K562 (cell line): ENCODE data around the gene NDUFA6. TPM values are rescaled to one million over a fixed set of nuclear protein-coding genes. Genes with fewer than 3 reads are reported as not detected.

Source experiments
- ADNP ChIP-seq: fragments of 200-800 bp; sonication (Bioruptor generic); IDR thresholded peaks from 2 replicates; pipeline ENCODE4 v1.6.1; 2016; ENCODE audit warnings: missing genetic modification characterization, missing compliant biosample characterization
- ARHGAP35 ChIP-seq: fragments of 450-650 bp; IDR thresholded peaks from 2 replicates; pipeline ENCODE4 v1.6.1; 2018; ENCODE audit not compliant: partially characterized antibody
- BHLHE40 ChIP-seq: IDR thresholded peaks from 2 replicates; pipeline ENCODE4 v1.6.1; 2011; ENCODE audit warnings: low read length, improper control_type of control experiment
- BRF1 ChIP-seq: IDR thresholded peaks from 3 replicates; pipeline ENCODE4 v1.6.1; 2011; ENCODE audit warnings: borderline replicate concordance, mild to moderate bottlenecking; ENCODE audit not compliant: insufficient read length; ENCODE audit errors: extremely low read depth
- CHD1 ChIP-seq: fragments of 200-600 bp; sonication (generic); IDR thresholded peaks from one replicate; pipeline ENCODE4 v1.6.1; 2012; ENCODE audit warnings: mild to moderate bottlenecking, moderate library complexity, low read length, inconsistent platforms
- FOXJ3 ChIP-seq: sonication (generic); formaldehyde crosslinking; IDR thresholded peaks from 2 replicates; pipeline ENCODE4 v1.4.0; 2020; ENCODE audit warnings: mild to moderate bottlenecking, missing genetic modification reagents
- GTF2A2 ChIP-seq: IDR thresholded peaks from 2 replicates; pipeline ENCODE4 v1.6.1; 2016; ENCODE audit warnings: mild to moderate bottlenecking, missing genetic modification characterization, missing compliant biosample characterization
- HDAC6 ChIP-seq: IDR thresholded peaks from 2 replicates; pipeline ENCODE4 v1.6.1; 2012; ENCODE audit warnings: low read depth, mild to moderate bottlenecking, control low read depth, inconsistent platforms, low read length, moderate library complexity
- MCM5 ChIP-seq: fragments of 450-650 bp; IDR thresholded peaks from 2 replicates; pipeline ENCODE4 v1.6.1; 2016; ENCODE audit warnings: low read depth
- MEIS2 ChIP-seq: fragments of 450-650 bp; IDR thresholded peaks from 2 replicates; pipeline ENCODE4 v1.6.1; 2014; ENCODE audit warnings: mild to moderate bottlenecking; ENCODE audit not compliant: partially characterized antibody
- MTA1 ChIP-seq: fragments of 450-650 bp; IDR thresholded peaks from 2 replicates; pipeline ENCODE4 v1.6.1; 2017; ENCODE audit warnings: borderline replicate concordance
- MTF1 ChIP-seq: fragments of 250-450 bp; sonication (Bioruptor Pico); IDR thresholded peaks from 2 replicates; pipeline ENCODE4 v1.9.0; 2021; ENCODE audit warnings: moderate library complexity, mild to moderate bottlenecking, inconsistent platforms, borderline replicate concordance
- NEUROD1 ChIP-seq: fragments of 150-350 bp; IDR thresholded peaks from 2 replicates; pipeline ENCODE4 v1.6.1; 2014; ENCODE audit warnings: borderline replicate concordance, low read length, low read depth; ENCODE audit not compliant: partially characterized antibody
- PURB ChIP-seq: sonication (generic); formaldehyde crosslinking; IDR thresholded peaks from 2 replicates; pipeline ENCODE4 v1.9.0; 2021; ENCODE audit warnings: low read depth, mild to moderate bottlenecking, missing genetic modification reagents
- RBM34 ChIP-seq: fragments of 200-400 bp; formaldehyde crosslinking; IDR thresholded peaks from 2 replicates; pipeline ENCODE4 v1.6.1; 2018; ENCODE audit warnings: low read length, borderline replicate concordance; ENCODE audit not compliant: insufficient read depth
- SAP30 ChIP-seq: fragments of 200-600 bp; sonication (generic); IDR thresholded peaks from 2 replicates; pipeline ENCODE4 v1.6.1; 2012; ENCODE audit warnings: borderline replicate concordance, low read depth, mild to moderate bottlenecking, moderate library complexity, low read length, control low read depth, inconsistent platforms; ENCODE audit not compliant: insufficient read depth, poor library complexity, severe bottlenecking
- SMARCA4 ChIP-seq: fragments of 450-650 bp; IDR thresholded peaks from 2 replicates; pipeline ENCODE4 v1.6.1; 2016
- SP2 ChIP-seq: IDR thresholded peaks from 2 replicates; pipeline ENCODE4 v1.6.1; 2011; ENCODE audit warnings: mild to moderate bottlenecking, low read depth, low read length, moderate library complexity; ENCODE audit not compliant: poor library complexity, severe bottlenecking; ENCODE audit errors: extremely low read depth
- SRF ChIP-seq, 2 experiments: fragments of 250-450, 450-650 bp in 1 of 2; sonication (Bioruptor Pico) in 1 of 2; sonication (generic) in 1 of 2; formaldehyde crosslinking; IDR thresholded peaks; 2 replicates each; pipeline versions ENCODE4 v1.5.0 to v1.5.1; 2020 to 2022; ENCODE audit warnings: mild to moderate bottlenecking in 1 of 2, missing genetic modification reagents in 1 of 2
- TCF7L2 ChIP-seq: fragments of 150-350 bp; IDR thresholded peaks from 2 replicates; pipeline ENCODE4 v1.6.1; 2016; ENCODE audit warnings: low read depth, mild to moderate bottlenecking, low read length, moderate library complexity
- ZNF239 ChIP-seq: fragments of 250-450 bp; sonication (Bioruptor Pico); IDR thresholded peaks from 2 replicates; pipeline ENCODE4 v1.4.0; 2020; ENCODE audit warnings: mild to moderate bottlenecking
- ZNF316 ChIP-seq: fragments of 450-650 bp; IDR thresholded peaks from 2 replicates; pipeline ENCODE4 v1.6.1; 2016
- ZNF324 ChIP-seq: fragments of 250-450 bp; sonication (Bioruptor Pico); IDR thresholded peaks from 2 replicates; pipeline ENCODE4 v1.4.0; 2020; ENCODE audit warnings: mild to moderate bottlenecking
- ZNF699 ChIP-seq: fragments of 250-450 bp; sonication (Bioruptor Pico); IDR thresholded peaks from 2 replicates; pipeline ENCODE4 v1.8.0; 2021; ENCODE audit warnings: mild to moderate bottlenecking, moderate library complexity; ENCODE audit not compliant: insufficient replicate concordance
- ZNF75A ChIP-seq: fragments of 450-650 bp; formaldehyde crosslinking; IDR thresholded peaks from 2 replicates; pipeline ENCODE4 v1.4.0; 2020; ENCODE audit warnings: mild to moderate bottlenecking
- polyA plus RNA-seq, 8 experiments: library from polyadenylated mRNA; depleted of rRNA in 4 of 8; stranded (reverse) in 5 of 8; unstranded in 3 of 8; fragments of >200 nt; fragmentation: Nextera tagmentation in 2 of 8; fragmentation: Illumina TruSeq in 1 of 8; extraction: Ambion mirVana in 2 of 8; extraction: Trizol in 1 of 8; gene quantifications; 2 replicates each; pipeline versions ENCODE4 v1.2.1 to v1.2.3, GENCODE V29; 2011 to 2014; ENCODE audit warnings: inconsistent platforms in 1 of 8, missing spikeins in 1 of 8
- total RNA-seq, 7 experiments: library from RNA; depleted of rRNA in 6 of 7; stranded (reverse); fragments of >200 nt in 6 of 7; fragmentation: Illumina TruSeq in 2 of 7; extraction: Trizol in 2 of 7; gene quantifications; 2 replicates each; pipeline versions ENCODE4 v1.2.1 to v1.2.3, GENCODE V29; 2011 to 2021; ENCODE audit warnings: low replicate concordance in 1 of 7
- TF ChIP-seq, protein P1 (sequence below): fragments of 200-400 bp; formaldehyde crosslinking; IDR thresholded peaks from 2 replicates; pipeline ENCODE4 v1.6.1; 2017; ENCODE audit warnings: mild to moderate bottlenecking, low read depth, low read length, moderate library complexity
- TF ChIP-seq, protein P2 (sequence below): fragments of 450-650 bp; formaldehyde crosslinking; IDR thresholded peaks from 2 replicates; pipeline ENCODE4 v1.4.0; 2022; ENCODE audit warnings: missing genetic modification characterization

The NDUFA6 gene
- total and polyA plus RNA-seq, 9 of the 15 experiments (the other 6 are each of a cell fraction or from before 2014, with no cell fraction given): 90.0 to 474 (median 128) TPM

DNA sequence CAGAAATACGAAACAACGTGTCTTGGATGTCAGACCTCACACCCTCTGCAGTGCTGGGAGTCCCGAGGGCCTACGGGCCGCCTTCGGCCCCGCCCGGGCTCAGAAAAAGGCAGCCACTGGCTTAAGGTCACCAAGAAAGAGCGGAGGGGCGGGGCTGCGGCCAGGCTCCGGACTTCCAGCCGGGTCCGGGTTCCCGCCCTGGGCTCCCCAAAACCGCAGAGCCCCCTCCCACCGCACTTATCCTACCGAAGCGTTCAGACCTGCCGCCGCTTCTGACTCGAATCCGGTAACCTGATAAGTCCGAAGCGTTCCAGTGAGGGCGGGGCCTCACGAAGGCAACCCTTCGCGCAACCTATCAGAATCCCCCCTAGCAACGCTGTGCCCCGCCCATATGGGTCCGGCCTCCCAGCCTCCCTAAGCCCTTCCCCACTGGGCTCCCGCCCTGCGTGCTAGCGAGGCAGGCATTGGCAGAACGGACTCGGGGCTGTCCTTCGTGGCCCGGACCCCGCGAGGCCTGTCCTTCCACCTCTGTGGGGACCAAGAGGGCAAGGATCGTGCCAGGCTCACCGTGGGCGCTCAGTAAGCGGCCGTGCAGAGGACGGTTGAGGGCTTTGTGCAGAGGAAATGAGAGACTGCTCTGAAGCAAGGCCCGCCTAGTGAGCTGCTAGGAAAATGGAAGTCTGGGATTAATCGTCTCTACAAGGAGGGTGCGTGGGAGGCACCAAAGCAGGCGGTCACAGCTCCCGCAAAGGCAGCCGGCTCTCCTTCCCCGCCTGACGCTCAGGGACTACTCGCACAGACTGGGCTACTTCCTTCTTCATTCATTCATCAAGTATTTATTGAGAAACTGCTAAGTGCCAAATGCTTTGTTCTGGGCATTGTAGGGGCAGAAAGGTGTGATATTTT, 19.8 kb downstream of the NDUFA6 start, which contains the start of gene NAGA (continued):
- TF ChIP-seq, protein P1, sequence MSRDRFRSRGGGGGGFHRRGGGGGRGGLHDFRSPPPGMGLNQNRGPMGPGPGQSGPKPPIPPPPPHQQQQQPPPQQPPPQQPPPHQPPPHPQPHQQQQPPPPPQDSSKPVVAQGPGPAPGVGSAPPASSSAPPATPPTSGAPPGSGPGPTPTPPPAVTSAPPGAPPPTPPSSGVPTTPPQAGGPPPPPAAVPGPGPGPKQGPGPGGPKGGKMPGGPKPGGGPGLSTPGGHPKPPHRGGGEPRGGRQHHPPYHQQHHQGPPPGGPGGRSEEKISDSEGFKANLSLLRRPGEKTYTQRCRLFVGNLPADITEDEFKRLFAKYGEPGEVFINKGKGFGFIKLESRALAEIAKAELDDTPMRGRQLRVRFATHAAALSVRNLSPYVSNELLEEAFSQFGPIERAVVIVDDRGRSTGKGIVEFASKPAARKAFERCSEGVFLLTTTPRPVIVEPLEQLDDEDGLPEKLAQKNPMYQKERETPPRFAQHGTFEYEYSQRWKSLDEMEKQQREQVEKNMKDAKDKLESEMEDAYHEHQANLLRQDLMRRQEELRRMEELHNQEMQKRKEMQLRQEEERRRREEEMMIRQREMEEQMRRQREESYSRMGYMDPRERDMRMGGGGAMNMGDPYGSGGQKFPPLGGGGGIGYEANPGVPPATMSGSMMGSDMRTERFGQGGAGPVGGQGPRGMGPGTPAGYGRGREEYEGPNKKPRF: no peak
- TF ChIP-seq TCF7L2: no peak
- TF ChIP-seq ADNP (tag): no peak
- TF ChIP-seq HDAC6: no peak
- TF ChIP-seq PURB (CRISPR knock-in tag): no peak
- TF ChIP-seq MTF1 (CRISPR knock-in tag): no peak
- TF ChIP-seq ZNF239 (CRISPR knock-in tag): no peak
- TF ChIP-seq CHD1: no peak
- TF ChIP-seq FOXJ3 (CRISPR knock-in tag): no peak
- no peak for TF ChIP-seq GTF2A2 (tag)
- TF ChIP-seq SAP30: no peak
- no peak for TF ChIP-seq SP2
- no peak for TF ChIP-seq MCM5
- TF ChIP-seq, protein P2, sequence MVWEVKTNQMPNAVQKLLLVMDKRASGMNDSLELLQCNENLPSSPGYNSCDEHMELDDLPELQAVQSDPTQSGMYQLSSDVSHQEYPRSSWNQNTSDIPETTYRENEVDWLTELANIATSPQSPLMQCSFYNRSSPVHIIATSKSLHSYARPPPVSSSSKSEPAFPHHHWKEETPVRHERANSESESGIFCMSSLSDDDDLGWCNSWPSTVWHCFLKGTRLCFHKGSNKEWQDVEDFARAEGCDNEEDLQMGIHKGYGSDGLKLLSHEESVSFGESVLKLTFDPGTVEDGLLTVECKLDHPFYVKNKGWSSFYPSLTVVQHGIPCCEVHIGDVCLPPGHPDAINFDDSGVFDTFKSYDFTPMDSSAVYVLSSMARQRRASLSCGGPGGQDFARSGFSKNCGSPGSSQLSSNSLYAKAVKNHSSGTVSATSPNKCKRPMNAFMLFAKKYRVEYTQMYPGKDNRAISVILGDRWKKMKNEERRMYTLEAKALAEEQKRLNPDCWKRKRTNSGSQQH: no peak
- TF ChIP-seq ZNF699 (CRISPR knock-in tag): no peak
- no peak for TF ChIP-seq RBM34
- TF ChIP-seq SRF (CRISPR knock-in tag; IDR thresholded peaks at IDR 0.05): peak in 1 of 2 experiments; percentile 88; a peak in 2 of 4 replicates
- TF ChIP-seq ZNF316: no peak
- no peak; the same call in 1 of the 2 replicates for TF ChIP-seq BHLHE40
- TF ChIP-seq ARHGAP35: no peak
- no peak for TF ChIP-seq NEUROD1
- no peak for TF ChIP-seq ZNF324 (CRISPR knock-in tag)
- TF ChIP-seq ZNF75A (CRISPR knock-in tag): no peak
- TF ChIP-seq MEIS2: no peak
- TF ChIP-seq MTA1: no peak
- TF ChIP-seq BRF1: no peak
- peak; percentile 35; the same call in 1 of the 2 replicates for TF ChIP-seq SMARCA4
